Right lobe of liver (tissue), 4 donors: ENCODE measurements around the gene BRSK2.

Experiments
- POLR2A ChIP-seq: fragments of 450-650 bp; IDR thresholded peaks from one replicate; pipeline ENCODE4 v1.6.1; 2017; ENCODE audit warnings: antibody characterized with exemption, mild to moderate bottlenecking
- TF ChIP-seq, protein P1 (sequence below), 4 donors: fragments of 200-600 bp in 3 of 4; fragments of 450-650 bp in 1 of 4; IDR thresholded peaks; one replicate each; pipeline versions ENCODE4 v1.5.1 to v1.8.0; 2016 to 2022; ENCODE audit warnings: antibody characterized with exemption in 4 of 4, mild to moderate bottlenecking in 2 of 4
- donor health status: DM: no; HTN: no; CAD: no.
- donor health status: DM: no; HTN: no; CAD: no.
- donor health status: DM: no; HTN: yes; CAD: no.

DNA sequence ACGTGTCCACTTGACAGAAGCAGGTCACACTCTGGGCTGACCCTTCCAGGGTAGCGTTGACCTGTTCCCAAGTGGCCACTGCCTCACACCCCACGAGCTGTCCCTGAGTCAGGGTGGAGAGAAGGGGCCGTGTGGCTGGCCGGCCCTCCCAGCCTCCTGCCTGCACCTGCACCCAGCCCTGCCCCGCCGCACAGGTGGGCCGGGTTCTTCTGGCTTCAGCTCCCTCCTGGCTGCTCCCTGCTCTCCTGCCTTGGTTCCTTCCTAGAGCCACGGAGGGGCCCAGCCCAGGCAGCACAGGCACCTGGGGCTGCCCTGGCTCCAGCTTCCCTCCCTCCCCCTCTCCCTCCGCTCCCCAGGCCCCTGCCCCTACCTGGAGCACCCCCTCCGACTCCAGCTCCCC is 54.6 kb downstream of the BRSK2 start:
- TF ChIP-seq, protein P1, sequence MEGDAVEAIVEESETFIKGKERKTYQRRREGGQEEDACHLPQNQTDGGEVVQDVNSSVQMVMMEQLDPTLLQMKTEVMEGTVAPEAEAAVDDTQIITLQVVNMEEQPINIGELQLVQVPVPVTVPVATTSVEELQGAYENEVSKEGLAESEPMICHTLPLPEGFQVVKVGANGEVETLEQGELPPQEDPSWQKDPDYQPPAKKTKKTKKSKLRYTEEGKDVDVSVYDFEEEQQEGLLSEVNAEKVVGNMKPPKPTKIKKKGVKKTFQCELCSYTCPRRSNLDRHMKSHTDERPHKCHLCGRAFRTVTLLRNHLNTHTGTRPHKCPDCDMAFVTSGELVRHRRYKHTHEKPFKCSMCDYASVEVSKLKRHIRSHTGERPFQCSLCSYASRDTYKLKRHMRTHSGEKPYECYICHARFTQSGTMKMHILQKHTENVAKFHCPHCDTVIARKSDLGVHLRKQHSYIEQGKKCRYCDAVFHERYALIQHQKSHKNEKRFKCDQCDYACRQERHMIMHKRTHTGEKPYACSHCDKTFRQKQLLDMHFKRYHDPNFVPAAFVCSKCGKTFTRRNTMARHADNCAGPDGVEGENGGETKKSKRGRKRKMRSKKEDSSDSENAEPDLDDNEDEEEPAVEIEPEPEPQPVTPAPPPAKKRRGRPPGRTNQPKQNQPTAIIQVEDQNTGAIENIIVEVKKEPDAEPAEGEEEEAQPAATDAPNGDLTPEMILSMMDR (IDR thresholded peaks at IDR 0.05), result no peak
- TF ChIP-seq POLR2A, result no peak
